SIG-M5 treated with dmso at 0.1 percent for 504 hours (cell line): ENCODE measurements around the gene SH3D19.
"Not testable (repeated sequence)": the region's sequence is repeated elsewhere in the genome, so short reads cannot be mapped to it uniquely, and the experiment has no call there.

Source experiments
- DNase-seq: peaks from one replicate; lab custom pipeline; 2025; ENCODE audit not compliant: unreplicated experiment; lab: John Stamatoyannopoulos, UW

The SH3D19 gene

GRCh38 chr4:151103758-151104157 lies 221.6 kb downstream of the SH3D19 start:
- DNase-seq = no peak

GRCh38 chr4:151100531-151100930 lies 224.9 kb downstream of the SH3D19 start:
- no peak for DNase-seq

GRCh38 chr4:151099976-151100417 lies 225.4 kb downstream of the SH3D19 start:
- DNase-seq = no peak

- peak; percentile 95 for DNase-seq
Observed at GRCh38 chr4:151099229-151099975, 226.0 kb downstream of the SH3D19 start, which contains the start of gene RPS3A. Gene RPS3A (plus strand): TSS chr4:151099628. CDS start chr4:151099653, 25 bp downstream.

GRCh38 chr4:151098979-151099228 lies 226.5 kb downstream of the SH3D19 start:
- DNase-seq = no peak

GRCh38 chr4:151097759-151098158 lies 227.6 kb downstream of the SH3D19 start:
- DNase-seq = no peak

GRCh38 chr4:151095142-151095541 lies 230.3 kb downstream of the SH3D19 start:
- DNase-seq = no peak

GRCh38 chr4:151094290-151094751 lies 231.1 kb downstream of the SH3D19 start:
- no peak for DNase-seq

- DNase-seq = no peak
Observed at GRCh38 chr4:151093203-151093602, 232.2 kb downstream of the SH3D19 start.

GRCh38 chr4:151092488-151092887 lies 232.9 kb downstream of the SH3D19 start:
- no peak for DNase-seq

- no peak for DNase-seq
Observed at GRCh38 chr4:151091047-151091446, 234.4 kb downstream of the SH3D19 start.

GRCh38 chr4:151087467-151087866 lies 237.9 kb downstream of the SH3D19 start:
- DNase-seq = no peak

GRCh38 chr4:151077978-151078377 lies 247.4 kb downstream of the SH3D19 start:
- not testable (repeated sequence) for DNase-seq

GRCh38 chr4:151074416-151074916 lies 250.9 kb downstream of the SH3D19 start:
- no peak for DNase-seq
